ENCODE results near the gene FAM120A.

- TF ChIP-seq CTCF (IDR thresholded peaks at IDR 0.05) (no peak), POLR2A (IDR thresholded peaks at IDR 0.05) (peak; percentile 93 to 94)
Measured at GRCh38 chr9:93450945-93451815, at the start of gene FAM120A.

All from adrenal gland (tissue), 5 donors.